GM18870 (cell line): ENCODE measurements around the gene MX1.
"Not testable (repeated sequence)": the region's sequence is repeated elsewhere in the genome, so short reads cannot be mapped to it uniquely, and the experiment has no call there.

Source experiments
- ATAC-seq: cut with Tn5 transposase; IDR thresholded peaks from one replicate; pipeline ENCODE4 v1.9.1; 2021; ENCODE audit warnings: moderate library complexity; ENCODE audit not compliant: unreplicated experiment

The MX1 gene

GRCh38 chr21:41407541-41408460 lies 18.2 kb upstream of the MX1 start:
- no peak for ATAC-seq

DNA sequence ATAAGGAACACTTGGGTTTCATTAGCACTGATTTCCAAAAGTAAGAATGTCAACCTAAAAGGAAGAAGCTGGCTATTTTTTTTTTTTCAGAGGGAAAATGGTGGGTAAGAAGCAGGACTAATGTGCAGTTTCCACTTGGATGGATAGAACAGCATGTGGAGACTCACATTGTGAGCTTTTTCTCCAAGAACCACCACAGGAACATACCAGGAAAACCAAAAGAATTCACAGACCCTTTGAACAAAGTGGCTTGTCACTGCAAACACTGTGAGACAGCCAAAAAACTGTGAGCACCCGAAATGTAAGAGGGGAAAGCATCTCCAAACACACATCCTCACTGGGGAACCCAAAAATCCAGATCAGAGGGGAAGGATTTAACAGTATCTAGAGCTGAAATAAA lies 15.7 kb upstream of the MX1 start:
- ATAC-seq, result no peak

GRCh38 chr21:41410767-41411448 lies 15.1 kb upstream of the MX1 start:
- ATAC-seq, result no peak

DNA sequence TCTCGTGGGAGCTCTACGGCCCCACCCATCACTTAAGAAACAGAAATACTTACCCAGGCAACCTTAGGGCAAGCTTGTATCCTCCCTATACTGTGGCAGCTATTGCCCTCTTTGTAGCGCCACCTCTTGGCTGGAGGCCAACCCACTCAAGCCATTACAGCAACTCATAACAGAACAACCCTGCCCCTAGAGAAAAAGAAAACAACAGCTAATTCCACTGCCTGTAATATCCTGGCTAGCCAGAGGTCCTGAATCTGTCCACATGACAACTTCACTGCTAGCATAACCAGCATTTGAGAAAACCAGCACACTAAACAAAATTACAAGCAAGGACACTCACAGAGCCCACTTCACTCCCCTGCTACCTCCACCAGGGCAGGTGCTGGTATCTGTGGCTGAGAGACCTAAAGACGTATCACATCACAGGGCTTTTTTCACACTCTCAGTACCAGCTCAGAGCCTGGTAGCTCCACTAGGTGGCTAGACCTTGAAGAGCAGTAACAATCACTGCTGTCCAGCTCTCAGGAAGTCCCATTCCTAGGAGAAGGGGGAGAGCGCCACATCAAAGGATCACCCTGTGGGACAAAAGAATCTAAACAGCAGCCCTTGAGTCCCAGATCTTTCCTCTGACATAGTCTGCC lies 14.5 kb upstream of the MX1 start:
- ATAC-seq, result no peak

- not testable (repeated sequence) for ATAC-seq
Measured at GRCh38 chr21:41417505-41417904, 8.5 kb upstream of the MX1 start.

DNA sequence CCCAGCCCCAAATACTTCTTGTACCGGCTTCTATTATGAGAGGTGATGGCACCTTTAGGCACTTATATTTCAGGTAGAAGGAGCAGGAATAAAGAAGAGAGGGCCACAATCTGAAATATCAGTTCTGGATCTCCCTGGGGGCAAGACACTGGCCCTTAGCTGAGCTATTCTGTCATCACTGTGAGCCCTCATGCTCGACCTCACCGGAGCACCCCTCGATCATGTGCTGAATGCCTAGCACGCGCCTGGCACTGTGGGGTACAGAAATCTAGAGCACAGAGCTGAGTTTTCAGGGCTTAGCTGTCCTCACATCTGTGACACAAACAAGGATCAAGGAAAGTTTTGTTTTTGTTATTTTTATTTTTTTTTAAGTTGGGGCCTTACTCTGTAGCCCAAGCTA lies 7.6 kb upstream of the MX1 start:
- no peak for ATAC-seq

GRCh38 chr21:41418956-41419680 lies 6.9 kb upstream of the MX1 start:
- ATAC-seq, result no peak

GRCh38 chr21:41419921-41420862 lies 5.8 kb upstream of the MX1 start:
- no peak for ATAC-seq

DNA sequence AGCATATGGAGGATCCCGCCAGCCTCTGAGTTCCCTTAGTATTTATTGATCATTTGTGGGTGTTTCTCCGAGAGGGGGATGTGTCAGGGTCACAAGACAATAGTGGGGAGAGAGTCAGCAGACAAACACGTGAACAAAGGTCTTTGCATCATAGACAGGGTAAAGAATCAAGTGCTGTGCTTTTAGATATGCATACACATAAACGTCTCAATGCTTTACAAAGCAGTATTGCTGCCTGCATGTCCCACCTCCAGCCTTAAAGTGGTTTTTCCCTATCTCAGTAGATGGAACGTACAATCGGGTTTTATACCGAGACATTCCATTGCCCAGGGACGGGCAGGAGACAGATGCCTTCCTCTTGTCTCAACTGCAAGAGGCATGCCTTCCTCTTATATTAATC lies 5.0 kb upstream of the MX1 start:
- ATAC-seq, result not testable (repeated sequence)

DNA sequence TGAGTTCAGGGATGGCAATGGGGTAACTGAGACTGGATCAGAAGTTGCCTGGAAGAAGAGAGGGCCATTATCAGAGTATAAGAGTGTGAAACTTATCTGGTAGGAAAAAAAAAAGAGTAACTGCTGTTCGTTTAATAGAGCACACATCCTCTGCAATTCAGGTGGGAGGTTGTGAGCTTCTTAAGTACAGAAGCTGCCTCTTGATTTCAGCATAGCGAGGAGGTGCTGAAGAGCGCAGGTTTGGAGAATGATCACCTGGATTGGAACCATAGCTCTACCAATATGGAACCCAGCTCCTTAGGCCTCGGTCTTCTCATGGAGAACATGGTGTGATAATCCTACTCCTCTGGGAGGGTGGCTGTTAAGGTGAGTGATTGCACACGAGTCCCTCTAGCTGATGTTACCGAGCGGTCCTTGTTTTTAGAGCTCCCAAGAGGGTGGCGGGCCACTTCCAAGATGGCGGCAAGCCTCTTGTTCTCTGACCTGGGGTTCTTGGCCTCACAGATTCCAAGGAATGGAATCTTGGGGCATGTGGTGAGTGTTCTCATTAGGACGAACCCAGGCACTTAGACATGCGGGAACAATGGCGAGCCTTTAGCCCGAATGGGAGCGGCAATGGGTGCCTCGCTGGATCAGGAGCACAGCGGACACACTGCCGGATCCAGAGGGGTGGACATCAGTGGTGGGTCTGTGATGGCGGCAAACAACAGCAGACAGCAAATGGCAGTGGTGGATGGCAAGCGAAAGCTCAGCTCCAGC lies 3.3 kb upstream of the MX1 start:
- no peak for ATAC-seq

DNA sequence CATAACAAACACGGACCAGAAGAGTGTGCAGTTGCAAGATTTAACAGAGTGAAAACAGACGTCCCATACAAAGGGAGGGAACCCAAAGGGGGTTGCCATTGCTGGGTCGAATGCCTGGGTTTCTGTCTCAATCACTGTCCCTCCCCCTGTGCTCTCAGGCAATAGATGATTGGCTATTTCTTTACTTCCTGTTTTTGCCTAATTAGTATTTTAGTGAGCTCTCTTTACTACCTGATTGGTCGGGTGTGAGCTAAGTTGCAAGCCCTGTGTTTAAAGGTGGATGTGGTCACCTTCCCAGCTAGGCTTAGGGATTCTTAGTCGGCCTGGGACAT lies 2.8 kb upstream of the MX1 start:
- ATAC-seq, result not testable (repeated sequence)

DNA sequence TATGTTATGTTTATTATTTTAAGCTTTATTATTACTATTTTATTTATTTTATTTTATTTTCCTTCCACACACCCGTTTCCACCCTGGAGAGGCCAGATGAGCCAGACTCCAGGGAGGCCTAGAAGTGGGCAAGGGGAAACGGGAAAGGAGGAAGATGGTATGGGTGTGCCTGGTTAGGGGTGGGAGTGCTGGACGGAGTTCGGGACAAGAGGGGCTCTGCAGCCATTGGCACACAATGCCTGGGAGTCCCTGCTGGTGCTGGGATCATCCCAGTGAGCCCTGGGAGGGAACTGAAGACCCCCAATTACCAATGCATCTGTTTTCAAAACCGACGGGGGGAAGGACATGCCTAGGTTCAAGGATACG lies 468 bp upstream of the MX1 start:
- peak; percentile 7 for ATAC-seq

DNA sequence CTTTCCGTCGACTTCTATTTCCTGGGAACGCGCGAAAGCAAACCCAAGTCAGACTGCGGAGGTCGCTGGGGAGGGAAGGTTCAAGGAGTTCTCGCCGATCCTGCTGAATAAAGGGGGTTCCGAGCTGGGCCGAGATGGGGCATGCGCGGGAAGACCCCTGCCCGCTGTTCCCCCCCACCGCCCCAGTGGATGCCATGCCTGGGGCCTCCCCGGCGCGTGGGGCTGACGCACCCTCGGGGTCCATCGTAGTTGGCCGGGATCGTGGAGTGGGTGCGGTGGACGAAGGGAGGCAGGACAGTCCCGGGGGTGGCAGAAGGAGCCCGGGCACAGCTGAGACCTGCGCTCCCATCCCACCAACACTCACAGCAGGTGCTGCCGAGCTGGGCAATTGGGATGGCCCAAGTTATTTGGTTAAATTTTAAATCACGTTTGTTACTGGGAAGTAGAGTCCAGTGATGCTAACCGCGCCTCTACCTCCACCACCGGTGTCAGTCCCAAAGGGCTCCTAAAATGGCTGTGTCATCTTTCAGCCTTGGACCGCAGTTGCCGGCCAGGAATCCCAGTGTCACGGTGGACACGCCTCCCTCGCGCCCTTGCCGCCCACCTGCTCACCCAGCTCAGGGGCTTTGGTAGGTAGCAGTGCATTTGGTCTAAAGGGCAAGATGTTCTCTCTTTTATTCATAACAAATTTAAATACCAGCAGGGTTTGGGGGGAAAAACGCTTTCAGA lies 801 bp downstream of the MX1 start:
- ATAC-seq, result no peak

DNA sequence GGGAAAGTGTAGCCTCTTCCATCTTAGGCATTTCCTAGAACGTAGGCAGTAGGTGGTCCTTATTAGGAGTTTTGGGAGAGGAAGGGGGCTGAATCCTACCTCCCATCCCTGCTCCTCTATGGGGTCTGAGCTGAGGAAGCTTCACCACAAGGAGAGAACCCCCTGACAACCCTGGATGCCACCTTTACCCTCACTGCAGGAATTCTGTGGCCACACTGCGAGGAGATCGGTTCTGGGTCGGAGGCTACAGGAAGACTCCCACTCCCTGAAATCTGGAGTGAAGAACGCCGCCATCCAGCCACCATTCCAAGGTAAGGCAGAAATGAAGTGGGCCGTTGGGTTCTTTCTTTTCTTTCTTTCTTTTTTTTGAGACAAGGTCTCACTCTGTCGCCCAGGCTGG lies 1.5 kb downstream of the MX1 start:
- no peak for ATAC-seq

GRCh38 chr21:41428311-41428710 lies 2.3 kb downstream of the MX1 start:
- no peak for ATAC-seq

- ATAC-seq, result no peak
Measured at GRCh38 chr21:41428847-41429246, 2.8 kb downstream of the MX1 start.

- no peak for ATAC-seq
Measured at GRCh38 chr21:41429305-41429704, 3.3 kb downstream of the MX1 start.

DNA sequence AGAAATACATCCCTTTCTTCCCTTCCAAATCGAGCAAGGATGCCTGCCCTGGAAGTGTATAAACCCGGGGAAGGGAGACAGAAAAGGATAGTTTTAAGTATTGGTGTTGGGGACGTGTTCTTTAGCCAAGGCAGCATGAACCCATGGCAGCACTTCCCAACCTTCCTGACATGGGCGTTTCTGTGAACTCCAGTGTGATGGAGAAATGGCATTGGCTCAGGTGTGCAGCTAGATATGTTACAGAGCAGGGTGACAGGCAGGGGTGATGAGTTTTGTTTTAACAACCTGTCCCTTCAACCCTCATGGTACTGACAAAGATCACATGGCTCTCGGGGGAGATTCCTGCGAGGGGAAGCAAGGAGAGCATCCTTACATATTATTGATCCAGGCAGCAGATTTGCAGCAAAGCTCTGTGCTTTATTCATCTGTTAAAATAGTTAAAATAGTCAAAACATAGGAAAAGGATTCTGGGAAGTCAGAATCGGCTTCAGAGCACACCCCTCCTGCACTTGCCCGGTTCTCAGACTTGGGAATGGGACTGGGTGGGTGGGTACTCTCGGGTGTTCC lies 4.0 kb downstream of the MX1 start:
- ATAC-seq, result no peak
